Hypothalamus (tissue), 51 donors: Measurements from ENCODE around the gene HPCAL1.

ENCODE experiments used
- DNase-seq, 51 donors: peaks; one replicate each; lab custom pipeline; 2025; lab: John Stamatoyannopoulos, UW

Gene HPCAL1

DNA sequence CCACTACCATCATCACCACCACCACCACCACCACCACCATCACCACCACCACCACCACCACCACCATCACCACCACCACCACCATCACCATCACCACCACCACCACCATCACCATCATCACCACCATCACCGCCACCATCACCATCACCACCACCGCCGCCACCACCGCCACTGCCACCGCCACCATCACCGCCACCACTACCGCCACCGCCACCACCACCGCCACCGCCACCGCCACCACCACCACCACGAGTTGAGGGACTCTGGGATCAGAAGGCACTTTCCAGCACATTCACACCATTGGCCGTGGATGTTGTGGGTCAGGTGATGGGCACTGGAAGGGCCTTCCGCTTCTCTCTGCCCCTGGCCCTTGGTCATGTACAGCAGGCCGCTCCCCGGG is 96.7 kb downstream of the HPCAL1 start:
- no peak for DNase-seq

DNA sequence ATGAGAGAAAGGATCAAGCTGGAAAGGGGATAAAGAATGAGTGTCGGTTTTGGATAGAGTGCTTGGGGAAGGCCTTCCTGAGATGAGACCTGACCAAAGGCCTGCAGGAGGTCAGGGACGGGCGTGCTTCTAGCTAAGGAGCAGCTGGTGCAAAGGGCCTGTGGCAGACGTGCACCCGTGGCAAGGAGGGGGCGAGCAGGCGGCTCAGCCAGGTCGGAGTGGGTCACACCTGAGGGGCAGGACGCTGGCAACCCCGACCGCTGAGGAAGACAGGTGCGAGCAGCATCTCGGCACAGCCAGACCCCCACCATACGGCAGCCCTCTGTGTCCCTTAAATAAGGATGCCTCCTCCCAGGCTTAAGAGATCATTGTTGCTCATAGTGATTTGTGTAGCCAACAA is 97.3 kb downstream of the HPCAL1 start:
- DNase-seq = no peak

DNA sequence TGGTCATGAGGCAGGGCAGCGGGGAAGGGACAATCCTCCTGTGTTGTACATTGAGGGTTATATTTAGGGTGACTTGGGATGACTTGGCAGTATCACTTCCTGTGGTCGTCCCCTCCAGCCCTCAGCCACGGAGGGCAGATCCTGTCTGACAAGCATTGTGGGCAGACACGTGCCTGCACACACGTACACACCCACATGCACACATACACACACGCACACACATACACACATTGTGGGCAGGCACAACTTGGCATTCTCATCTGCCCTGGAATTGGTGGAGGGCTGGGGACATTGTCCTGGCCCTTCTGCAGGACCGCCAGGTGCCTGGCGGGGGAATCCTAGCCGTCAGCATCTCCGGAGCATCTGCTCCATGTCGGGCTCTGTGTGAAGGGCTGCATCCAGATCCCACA is 97.9 kb downstream of the HPCAL1 start:
- DNase-seq = peak in 4 of 51 donors; percentile 17 to 25 (median 18)

DNA sequence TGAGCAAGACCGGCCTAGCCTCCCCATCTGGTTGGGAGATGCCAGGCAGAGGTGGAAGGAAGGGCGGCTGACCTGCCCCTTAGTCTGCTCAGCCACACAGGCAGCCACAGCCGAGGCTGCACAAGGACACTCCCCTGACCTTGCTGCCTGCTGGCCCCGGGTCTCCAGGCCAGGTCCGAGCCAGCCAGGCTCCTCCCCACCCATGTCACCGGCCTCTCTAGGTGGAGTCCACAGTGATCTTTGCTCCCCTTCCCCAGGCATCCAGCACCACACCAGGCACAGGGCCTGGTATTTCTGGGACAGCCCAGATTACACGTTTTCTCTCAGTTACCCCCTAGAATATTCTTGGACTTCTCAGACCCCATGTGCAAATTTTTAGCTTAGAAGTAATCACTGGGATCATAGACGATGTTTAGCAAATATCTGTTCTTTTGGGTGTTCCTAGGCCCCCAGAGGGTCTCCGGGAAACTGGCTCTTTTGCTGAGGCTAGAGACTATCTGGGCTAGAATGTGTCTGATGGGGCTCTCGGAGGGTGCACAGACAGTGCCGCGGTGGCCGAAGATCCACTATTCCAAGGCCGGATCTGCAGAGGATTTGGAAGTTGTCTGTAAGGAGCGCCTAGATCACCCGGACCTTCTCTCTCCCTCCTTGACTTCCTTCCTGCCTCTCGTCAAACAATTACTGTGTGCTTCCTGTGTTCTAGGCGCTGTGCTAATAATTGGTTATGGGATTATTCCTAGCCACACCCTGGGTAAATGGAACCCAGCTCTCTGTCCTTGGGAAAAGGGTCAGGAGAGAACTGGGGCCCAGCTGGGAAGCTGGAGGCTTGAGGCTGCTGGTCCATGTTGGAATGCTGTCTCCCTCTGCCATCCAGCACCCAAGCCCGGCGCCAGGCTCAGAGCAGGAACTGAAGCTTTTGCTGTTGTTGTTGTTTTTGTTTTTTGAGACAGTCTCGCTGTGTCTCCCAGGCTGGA is 98.6 kb downstream of the HPCAL1 start:
- DNase-seq = no peak

DNA sequence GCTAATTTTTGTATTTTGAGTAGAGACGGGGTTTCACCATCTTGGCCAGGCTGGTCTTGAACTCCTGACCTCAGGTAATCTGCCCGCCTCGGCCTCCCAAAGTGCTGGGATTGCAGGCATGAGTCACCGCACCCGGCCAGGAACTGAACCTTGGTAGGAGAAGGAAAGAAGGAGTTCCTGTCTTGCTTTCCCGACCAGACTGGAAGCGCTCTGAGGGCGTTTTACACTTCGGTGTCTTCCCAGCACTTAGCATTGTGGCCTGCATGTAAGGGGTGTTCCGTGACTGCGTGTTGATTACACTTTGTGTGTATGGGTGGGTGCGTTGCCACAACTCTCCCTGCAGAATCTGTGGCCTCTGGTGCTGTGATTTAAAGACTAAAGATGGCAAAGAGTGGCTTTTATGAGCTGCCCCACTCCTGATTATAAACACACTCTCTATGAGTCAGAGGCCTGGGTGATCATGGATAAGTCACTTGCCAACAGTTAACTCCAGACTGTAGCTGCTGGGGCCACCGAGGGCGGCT is 99.4 kb downstream of the HPCAL1 start:
- no peak for DNase-seq

DNA sequence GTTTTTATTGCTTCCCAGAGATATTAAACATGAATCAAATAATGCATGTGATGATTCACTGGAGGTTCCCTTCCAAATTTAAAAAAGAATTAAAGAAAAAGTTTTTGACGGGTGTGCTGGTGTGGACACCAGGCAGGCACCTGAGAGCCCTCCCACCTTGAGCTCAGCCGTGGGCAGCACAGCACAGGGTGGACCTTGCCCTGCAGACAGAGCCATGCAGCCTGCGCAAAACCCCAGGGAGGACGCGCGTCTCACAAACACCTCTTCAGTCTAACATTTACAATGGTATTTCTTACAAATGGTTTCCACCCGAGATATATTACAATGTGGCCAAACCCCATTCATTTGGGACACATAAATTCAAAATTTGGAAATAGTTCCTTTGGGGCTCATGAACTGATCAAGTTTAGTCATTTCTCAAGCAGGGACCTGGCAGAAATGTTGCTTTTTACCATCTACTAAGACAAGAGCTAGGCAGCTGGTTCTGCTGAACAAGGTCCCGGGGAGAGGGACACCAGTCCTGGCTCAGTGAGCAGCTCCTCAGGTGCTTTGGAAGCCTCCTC is 100.0 kb downstream of the HPCAL1 start:
- DNase-seq = no peak

DNA sequence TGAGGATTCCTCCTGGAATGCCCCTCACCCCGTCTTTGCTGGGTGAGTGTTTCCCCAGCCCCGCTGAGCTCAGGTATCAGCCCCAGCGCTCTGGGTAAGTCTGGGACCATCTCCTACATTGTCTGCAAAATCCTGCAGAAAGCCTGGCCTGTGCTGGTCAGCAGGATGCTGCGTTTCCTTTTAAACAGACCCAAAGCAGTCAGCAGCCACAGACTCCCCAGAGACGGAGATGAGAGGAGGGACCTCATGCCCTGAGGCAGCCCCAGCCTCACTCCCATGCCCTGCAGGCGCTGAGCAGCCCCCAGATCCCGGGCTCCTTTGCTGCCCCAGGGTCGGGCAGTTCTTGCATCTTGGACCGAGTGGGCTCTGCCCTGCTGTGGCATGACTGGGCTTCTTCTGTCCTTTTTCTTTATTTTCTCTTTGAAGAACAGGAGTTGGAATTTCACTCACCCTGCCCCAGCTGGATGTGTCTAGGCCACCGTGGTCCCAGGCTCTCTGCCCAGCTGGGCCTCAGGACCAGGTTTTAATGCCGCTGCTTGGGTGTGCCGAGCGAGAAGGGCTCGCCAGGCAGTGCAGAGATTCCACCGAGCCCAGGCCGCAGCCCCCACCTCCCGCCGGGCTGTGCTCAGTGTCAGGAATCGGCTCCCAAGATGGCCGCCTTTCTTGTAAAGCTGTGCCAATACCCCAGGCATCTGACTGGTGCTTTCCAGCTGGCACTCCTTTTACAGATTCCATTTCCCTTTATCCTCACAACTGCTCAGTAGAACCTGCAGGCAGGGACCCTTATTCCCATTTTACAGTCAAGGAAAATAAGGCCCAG is 101.8 kb downstream of the HPCAL1 start:
- peak in 23 of 51 donors; percentile 11 to 54 (median 35) for DNase-seq

DNA sequence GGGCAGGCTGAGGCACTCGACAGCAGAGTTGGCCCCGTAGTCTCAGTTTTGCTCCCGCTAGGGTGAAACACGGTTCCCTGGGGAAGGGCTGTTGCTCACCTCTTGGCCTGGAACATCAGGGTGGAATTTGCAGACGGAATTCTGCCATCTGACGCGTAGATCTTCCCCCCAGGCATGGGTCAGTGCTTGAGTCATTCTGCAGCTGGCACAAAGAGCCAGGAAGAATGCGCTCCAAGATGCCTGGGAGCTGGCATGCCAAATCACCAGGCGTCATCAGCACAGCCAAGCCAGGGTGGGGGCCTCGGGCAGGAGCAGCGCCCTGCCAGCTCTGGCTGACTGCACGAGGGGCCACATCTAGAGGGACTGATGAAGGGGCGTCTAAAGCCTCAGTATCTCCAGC is 102.7 kb downstream of the HPCAL1 start:
- peak in 34 of 51 donors; percentile 7 to 79 (median 46) for DNase-seq

DNA sequence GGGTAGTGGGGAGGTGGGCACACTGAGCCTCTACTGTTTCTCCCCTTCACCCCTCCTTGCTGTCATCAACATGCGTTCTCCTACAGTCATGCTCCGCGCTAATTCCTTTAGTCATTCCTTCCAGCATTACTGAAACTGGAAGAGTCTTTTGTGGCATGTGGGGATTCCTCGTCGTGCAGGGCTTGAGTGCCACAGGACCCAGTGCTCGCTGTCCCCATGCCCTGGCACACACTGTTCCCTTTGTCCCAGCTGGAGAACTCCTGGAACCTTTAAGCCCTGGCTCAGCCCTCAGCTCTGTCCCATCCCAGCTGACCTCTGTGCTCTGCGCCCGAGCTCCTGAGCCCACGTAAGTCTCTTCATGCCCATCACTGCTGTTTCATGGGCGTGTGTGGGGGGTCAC is 103.3 kb downstream of the HPCAL1 start:
- no peak for DNase-seq

DNA sequence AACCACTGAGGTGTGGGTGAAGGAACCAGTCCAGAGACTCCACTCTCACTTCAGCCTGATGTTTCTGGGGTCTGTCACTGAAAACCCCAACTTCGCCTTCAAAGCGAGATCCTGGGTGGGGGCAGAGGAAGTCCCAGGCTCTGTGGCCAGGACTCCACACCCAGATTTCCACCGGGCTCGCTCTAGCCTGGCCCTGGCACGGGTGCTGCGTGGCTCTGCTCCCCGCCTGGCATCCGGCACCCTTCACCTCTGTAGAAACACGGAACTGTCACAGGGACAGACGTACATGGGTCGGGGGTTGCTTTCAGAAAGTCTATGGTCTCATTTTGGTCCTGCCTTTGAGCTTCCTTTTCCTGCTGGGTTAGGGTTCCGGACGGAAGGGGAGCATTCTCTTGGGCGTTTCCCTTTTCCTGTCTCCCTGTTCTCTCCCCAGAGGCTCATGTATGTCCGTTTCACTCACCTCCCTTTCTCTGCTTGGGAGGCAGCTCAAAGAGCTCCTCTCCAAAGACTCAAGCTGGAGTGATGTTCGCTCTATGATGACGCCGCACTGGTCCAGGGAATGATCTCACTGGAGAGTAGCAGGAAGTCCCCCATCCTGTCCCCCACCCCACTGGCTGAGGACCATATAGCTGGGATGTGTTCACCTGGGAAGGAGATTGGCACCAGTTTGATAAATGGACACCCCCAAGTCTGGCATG is 103.9 kb downstream of the HPCAL1 start:
- no peak for DNase-seq

DNA sequence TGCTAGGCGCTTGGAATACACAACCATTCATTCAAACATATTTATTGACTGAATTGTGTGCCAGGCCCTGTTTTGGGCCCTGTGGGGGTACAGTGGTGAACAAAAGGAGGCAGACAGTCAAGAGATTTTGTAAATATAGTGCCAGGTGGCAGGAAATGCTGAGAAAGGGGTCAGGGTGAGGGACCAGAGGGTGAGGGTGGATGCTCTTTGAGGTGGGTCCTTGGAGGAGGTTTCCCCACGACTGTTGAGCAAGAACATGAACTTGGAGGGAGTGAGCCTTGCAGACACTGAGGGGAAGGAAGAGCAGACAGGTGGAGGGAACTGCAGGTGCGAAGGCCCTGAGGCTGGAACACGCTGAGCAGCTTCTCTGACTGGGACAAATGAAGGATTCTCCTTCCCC is 104.7 kb downstream of the HPCAL1 start:
- DNase-seq = no peak

DNA sequence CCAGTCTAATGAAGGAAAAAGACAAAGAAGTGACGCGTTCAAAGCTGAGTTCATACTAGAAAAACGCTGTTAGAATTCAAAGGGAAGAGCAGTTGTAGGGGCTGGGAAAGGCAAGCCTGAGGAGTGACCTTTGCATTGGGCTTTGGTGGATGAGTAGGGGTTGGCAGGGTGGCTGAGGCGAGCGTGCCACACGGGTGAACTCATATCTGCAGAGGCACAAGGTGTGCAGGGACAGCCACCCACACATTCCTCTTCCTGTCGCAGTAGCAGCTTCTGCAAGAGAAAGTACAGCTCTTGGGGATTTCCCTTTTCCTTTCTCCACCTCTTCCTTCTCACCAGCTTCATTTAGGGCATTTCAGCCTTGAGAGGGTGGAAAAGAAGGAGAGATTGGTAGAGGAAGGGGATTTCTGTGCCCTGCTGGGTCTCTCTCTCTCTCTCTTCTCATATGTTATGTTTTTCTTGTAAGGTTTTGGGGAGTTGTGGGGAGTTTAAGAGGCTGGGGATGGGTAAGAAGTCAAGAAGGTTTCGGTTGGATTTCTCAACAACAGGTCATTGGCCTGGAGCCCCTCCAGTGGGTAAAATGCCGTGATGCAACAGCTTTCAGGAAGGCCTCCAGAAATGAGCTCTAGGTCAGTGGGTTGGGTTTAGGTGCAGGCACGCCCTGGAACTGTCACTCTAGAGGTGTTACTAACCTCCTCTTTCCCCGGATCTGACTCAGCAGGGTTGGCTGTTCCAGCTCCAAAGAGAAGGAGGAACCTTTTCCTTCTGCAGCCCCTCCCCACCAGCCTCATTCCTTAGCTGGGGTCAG is 105.3 kb downstream of the HPCAL1 start:
- DNase-seq = peak in 1 of 51 donors; percentile 36

DNA sequence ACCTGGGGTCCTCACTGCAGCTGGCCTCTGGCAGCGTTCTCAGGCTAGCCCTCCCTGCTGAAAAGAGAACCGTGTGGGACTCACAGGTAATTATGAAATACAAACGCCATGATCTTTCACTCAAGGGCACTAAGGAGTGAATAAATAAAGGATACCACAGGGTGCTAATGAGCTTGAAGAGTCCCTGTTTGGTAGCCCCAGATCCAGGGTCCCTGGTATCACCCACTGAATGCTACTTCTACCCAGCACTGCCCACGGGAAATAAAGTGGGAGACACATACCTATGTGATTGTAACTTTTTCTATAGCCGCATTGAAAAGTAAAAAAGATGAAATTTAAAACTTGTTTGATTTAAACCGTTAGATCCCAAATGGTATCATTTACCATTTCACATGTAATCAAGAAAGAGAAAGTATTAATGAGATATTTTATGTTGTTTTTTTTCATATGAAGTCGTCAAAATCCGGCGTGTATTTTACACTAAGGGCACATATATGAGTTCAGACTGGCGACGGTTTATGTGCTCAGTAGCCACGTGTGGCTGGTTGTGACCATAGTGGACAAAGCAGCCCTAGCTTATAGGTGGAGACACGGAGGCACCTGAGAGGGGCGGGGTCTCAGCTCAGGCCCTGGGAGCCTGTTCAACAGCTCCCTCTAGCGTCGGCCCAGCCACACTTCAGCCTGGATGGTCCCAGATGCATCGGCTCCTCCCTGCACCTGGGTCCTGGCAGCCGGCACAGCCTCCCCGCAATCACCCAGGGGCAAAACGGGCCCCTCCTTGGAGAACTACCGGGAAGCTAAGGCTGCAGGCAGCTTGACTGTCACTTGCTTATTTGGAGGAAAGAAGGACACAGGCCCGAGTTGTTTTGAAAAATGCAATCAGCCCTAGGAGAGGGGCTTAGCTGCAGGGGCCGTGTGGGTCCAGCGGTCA is 106.2 kb downstream of the HPCAL1 start:
- DNase-seq = peak in 46 of 51 donors; percentile 11 to 79 (median 50)

DNA sequence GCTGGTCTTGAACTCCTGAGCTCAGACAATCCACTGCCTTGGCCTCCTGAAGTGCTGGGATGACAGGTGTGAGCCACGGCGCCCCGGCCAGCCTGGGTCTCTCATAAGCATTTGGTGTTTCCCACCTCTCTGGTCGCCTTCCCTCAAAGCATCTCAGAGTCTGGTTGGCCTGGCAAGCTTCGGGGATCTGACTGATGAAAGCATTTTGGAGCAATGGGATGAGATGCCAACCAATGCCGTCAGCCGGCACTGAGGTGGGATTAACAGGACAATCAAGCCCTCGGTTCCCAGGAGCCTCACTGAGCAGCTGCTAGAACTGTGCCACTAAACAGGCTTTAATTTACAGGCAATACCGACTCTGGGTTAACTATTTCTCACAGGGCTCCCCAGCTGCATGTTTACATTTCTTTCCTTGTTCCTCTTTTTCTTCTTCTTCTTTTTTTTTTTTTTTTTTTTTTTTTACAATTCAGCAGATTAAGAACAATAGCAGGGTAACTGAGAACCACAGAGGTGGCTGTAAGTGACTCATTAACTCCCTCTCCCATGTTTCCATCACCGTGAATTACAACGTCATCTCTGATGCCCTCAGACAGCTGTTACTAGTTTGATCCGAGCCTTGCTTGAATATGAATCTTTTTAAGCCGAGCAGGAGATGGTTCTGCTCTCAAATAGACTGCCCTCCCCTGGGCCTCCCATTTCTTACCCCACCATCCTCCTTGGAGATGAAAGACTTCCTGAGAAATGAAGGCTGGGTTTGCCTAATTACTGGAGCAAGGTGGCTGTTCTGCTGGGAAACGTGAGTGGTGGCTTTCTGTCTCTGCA is 107.5 kb downstream of the HPCAL1 start:
- DNase-seq = peak in 1 of 51 donors; percentile 27

DNA sequence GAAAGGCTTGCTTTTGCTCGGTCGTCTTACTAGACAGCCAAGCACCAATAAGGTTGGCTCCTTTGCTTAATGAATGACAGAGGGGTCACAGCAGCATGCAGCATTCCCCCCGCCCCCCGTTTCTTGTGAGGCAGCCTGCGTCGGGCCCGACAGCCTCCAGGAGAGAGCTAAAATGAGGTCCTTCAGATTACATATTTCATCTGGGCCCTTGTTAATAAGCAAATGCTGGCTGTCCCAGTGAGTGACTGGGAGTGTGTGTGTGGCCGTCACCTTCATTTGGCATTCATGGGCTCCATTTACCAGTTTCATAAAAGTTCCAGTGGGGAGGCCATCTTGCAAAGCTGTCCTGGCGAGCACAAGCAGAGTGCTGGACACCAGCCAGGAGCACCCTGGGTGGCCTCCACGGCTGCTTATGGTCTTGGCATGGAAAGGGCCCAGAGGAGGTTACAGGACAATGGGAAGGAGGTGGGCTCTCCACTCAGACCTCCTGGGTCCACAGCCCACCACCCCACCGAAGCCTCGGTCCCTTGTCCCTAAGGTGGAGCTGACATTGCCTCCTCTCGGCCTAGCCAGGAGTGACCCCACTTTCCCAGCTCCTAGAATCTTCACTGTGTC is 108.2 kb downstream of the HPCAL1 start:
- peak in 5 of 51 donors; percentile 12 to 24 (median 17) for DNase-seq

DNA sequence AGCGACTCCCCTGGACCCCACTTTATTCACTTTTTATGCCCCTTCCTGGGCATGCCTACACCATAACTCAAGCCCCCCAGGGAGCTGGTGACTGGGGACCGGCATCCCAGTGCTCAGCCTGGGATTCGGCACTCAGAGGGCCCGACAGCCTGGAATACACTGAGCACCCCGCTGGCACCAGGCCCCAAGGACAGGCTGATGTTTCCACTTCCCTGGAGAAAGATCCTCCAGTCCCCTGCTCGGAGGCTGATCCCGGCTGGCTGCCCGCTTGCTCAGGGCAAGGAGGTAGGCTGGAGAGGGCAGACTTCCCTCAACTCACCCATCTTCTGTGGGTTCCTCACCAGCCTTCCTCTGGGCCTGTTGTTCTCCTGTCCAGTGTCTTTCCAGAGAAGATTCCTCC is 108.9 kb downstream of the HPCAL1 start:
- DNase-seq = no peak

DNA sequence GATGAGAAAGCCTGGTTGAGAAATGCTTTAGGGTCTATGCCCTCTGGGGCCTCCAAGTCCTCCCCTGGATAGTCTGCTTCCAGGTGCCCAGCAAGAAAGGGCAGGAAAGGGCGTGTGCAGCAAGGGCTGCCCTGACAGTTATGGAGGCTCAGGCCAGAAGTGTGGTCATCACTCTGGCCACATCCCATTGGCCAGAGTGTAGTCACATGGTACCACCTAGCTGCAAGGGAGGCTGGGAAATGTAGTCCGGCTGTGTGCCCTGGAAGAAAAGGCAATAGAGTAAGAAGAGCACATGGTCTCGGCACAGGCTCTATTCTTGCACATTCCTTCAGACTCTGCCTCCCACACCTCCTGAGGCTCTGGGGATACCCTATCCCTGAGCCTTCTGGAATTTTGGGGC is 109.7 kb downstream of the HPCAL1 start:
- peak in 3 of 51 donors; percentile 6 to 15 (median 9) for DNase-seq
